Peyer's patch (tissue), 4 donors: ENCODE data around the gene COX8C.

ENCODE experiments used
- POLR2A ChIP-seq, 2 donors: fragments of 450-650 bp; IDR thresholded peaks; one replicate each; pipeline ENCODE4 v1.5.1; 2017; ENCODE audit warnings: antibody characterized with exemption in 2 of 2, mild to moderate bottlenecking in 2 of 2, moderate library complexity in 2 of 2
- TF ChIP-seq, protein P1 (sequence below), 6 experiments: fragments of 450-650 bp in 4 of 6; fragments of 200-600 bp in 2 of 6; sonication (generic) in 1 of 6; IDR thresholded peaks; one replicate each; pipeline ENCODE4 v1.5.1; 2017 to 2019; ENCODE audit warnings: antibody characterized with exemption in 6 of 6, mild to moderate bottlenecking in 3 of 6, moderate library complexity in 1 of 6

DNA sequence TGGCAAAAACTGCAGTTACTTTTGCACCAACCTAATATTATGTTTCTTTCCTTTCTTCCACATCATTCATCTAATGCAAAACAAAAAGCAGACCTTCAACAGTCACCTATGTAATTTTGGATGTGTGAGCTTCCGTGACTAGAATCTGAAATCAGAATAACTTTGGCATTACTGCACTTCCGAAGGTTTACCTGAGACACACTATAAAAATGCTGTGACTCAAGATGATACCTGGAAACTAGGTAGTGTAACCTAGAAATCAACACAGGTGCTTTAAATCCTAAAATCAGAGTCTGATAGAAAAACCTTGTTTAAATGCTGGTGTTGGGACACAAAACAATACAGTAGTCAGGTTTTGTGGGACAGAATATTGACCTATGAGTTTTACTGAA is 16.4 kb upstream of the COX8C start:
- TF ChIP-seq, protein P1, sequence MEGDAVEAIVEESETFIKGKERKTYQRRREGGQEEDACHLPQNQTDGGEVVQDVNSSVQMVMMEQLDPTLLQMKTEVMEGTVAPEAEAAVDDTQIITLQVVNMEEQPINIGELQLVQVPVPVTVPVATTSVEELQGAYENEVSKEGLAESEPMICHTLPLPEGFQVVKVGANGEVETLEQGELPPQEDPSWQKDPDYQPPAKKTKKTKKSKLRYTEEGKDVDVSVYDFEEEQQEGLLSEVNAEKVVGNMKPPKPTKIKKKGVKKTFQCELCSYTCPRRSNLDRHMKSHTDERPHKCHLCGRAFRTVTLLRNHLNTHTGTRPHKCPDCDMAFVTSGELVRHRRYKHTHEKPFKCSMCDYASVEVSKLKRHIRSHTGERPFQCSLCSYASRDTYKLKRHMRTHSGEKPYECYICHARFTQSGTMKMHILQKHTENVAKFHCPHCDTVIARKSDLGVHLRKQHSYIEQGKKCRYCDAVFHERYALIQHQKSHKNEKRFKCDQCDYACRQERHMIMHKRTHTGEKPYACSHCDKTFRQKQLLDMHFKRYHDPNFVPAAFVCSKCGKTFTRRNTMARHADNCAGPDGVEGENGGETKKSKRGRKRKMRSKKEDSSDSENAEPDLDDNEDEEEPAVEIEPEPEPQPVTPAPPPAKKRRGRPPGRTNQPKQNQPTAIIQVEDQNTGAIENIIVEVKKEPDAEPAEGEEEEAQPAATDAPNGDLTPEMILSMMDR (IDR thresholded peaks at IDR 0.05) = no peak
- no peak for TF ChIP-seq POLR2A (IDR thresholded peaks at IDR 0.05)
